ENCODE results near the gene TNNT3.

DNA sequence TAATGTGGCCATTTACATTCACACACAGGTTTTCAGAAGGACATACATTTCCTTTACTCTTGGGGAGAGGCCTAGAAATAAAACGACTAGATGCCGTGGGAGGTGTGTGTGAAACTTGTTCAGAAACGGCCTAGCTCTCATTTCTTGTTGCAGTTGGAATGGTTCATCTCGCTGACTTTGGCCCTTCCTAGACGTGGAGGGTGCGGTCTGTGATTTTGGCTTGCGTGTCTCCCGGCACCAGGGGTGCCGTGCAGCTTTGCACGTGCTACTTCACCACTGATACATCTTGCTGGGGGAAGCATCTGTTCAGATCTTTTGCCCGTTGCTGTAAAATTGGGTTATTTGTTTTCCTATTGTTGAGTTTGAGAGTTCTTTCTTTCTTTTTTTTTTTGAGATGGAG, 24.7 kb upstream of the TNNT3 start:
- no peak for TF ChIP-seq YY1 (IDR thresholded peaks at IDR 0.05; ENCODE audit: insufficient read depth, insufficient read length)
- no peak for TF ChIP-seq SUZ12 (IDR thresholded peaks at IDR 0.05; ENCODE audit: extremely low read depth, insufficient read depth, insufficient read length)
- no peak for TF ChIP-seq ZNF274 (IDR thresholded peaks at IDR 0.05; ENCODE audit: low read depth, low read length)
